K562 (cell line): ENCODE measurements around the gene MRPL3. TPM values are rescaled to one million over a fixed set of nuclear protein-coding genes. Genes with fewer than 3 reads are reported as not detected.

Experiments
- ATAC-seq: fragments of 200-7000 bp; cut with Tn5 transposase; 3 replicates; pipeline ENCODE4 v1.9.1; 2020; ENCODE audit warnings: moderate library complexity
- BruUV-seq: library from RNA; stranded (reverse); fragments of 400-500 nt; replicated peaks from 2 replicates; lab custom pipeline; 2021; lab: Mats Ljungman, UMichigan
- CTCF ChIA-PET: fragments of 300-600 bp; formaldehyde crosslinking; extraction: SDS; loops from one replicate; lab custom pipeline; 2021; ENCODE audit warnings: low intra/inter-chr PET ratio; lab: Yijun Ruan, JAX
- POLR2A ChIA-PET: fragments of 300-600, 350-650 bp; sonication (Branson Sonifier 250); formaldehyde crosslinking; extraction: SDS; loops from one replicate; lab custom pipeline; 2021; ENCODE audit warnings: antibody characterized with exemption, inconsistent platforms; lab: Yijun Ruan, JAX
- DNase-seq, 4 experiments: peaks; one replicate each; pipeline versions ENCODE4 v3.0.0 to v3.0.0-alpha.2; 2011 to 2018; ENCODE audit warnings: low spot score in 3 of 4, mixed read lengths in 3 of 4; ENCODE audit errors: extremely low read depth in 1 of 4
- FAIRE-seq: peaks from 2 replicates; lab custom pipeline; 2011; peaks lifted over from hg19 to GRCh38; lab: Jason Lieb, UNC
- H2AFZ ChIP-seq: 2 replicates; pipeline ENCODE4 v1.6.0; 2011; ENCODE audit warnings: low read depth, low read length, control low read depth, inconsistent platforms
- H3K27ac ChIP-seq: fragments of 200-600 bp; 3 replicates; pipeline ENCODE4 v1.8.0; 2011; ENCODE audit warnings: low read depth, mild to moderate bottlenecking, control low read depth, inconsistent platforms, low read length, moderate library complexity, mixed read lengths; ENCODE audit errors: extremely low read depth
- H3K27me3 ChIP-seq, 2 experiments: fragments of 300-600 bp in 1 of 2; 2 replicates in 1 of 2; 3 replicates in 1 of 2; pipeline versions ENCODE4 v1.6.0 to v1.8.0; 2011; ENCODE audit warnings: inconsistent platforms in 2 of 2, low read length in 2 of 2, mild to moderate bottlenecking in 1 of 2, mixed read lengths in 1 of 2, moderate library complexity in 1 of 2; ENCODE audit not compliant: control insufficient read depth in 2 of 2, insufficient read depth in 2 of 2
- H3K36me3 ChIP-seq: fragments of 300-600 bp; 3 replicates; pipeline ENCODE4 v1.8.0; 2011; ENCODE audit warnings: mild to moderate bottlenecking, low read length, inconsistent platforms; ENCODE audit not compliant: control insufficient read depth, insufficient read depth
- H3K4me1 ChIP-seq, 2 experiments: fragments of 200-600 bp in 1 of 2; replicated peaks in 1 of 2; 2 replicates in 1 of 2; 3 replicates in 1 of 2; pipeline versions ENCODE4 v1.5.1 to v1.8.0; 2011; ENCODE audit warnings: inconsistent platforms in 2 of 2, low read length in 2 of 2, mild to moderate bottlenecking in 1 of 2, mixed read lengths in 1 of 2, moderate library complexity in 1 of 2; ENCODE audit not compliant: control insufficient read depth in 2 of 2, insufficient read depth in 2 of 2
- H3K4me2 ChIP-seq: 2 replicates; pipeline ENCODE4 v1.6.1; 2011; ENCODE audit warnings: low read length, control low read depth, inconsistent platforms, mixed read lengths; ENCODE audit not compliant: insufficient read depth
- H3K4me3 ChIP-seq: fragments of 200-600 bp; sonication (generic), shearing (Covaris generic); 2 replicates; pipeline ENCODE4 v1.5.1; 2016; ENCODE audit warnings: control low read depth, inconsistent platforms
- H3K79me2 ChIP-seq: fragments of 200-600 bp; 3 replicates; pipeline ENCODE4 v1.8.0; 2011; ENCODE audit warnings: low read length, inconsistent platforms; ENCODE audit not compliant: control insufficient read depth, insufficient read depth
- H3K9ac ChIP-seq, 2 experiments: 2 replicates each; pipeline versions ENCODE4 v1.6.0 to v1.6.1; 2011; ENCODE audit warnings: low read depth in 2 of 2, low read length in 2 of 2, control low read depth in 1 of 2, inconsistent platforms in 1 of 2, mild to moderate bottlenecking in 1 of 2, mixed read lengths in 1 of 2; ENCODE audit not compliant: insufficient read depth in 1 of 2
- H3K9me1 ChIP-seq: one replicate; pipeline ENCODE4 v1.6.0; 2011; ENCODE audit warnings: inconsistent platforms, mild to moderate bottlenecking, low read length, moderate library complexity; ENCODE audit not compliant: control insufficient read depth, insufficient read depth
- H3K9me3 ChIP-seq: replicated peaks from 2 replicates; pipeline ENCODE4 v1.5.1; 2011; ENCODE audit warnings: low read depth, low read length, inconsistent platforms; ENCODE audit not compliant: control insufficient read depth, insufficient read depth
- H4K20me1 ChIP-seq: replicated peaks from 2 replicates; pipeline ENCODE4 v1.6.1; 2011; ENCODE audit warnings: low read length, inconsistent platforms, mixed read lengths; ENCODE audit not compliant: control insufficient read depth, insufficient read depth
- CBX8 ChIP-seq: fragments of 200-600 bp; sonication (generic); IDR thresholded peaks from 2 replicates; pipeline ENCODE4 v1.6.1; 2012; ENCODE audit warnings: borderline replicate concordance, mixed run types, low read depth, mild to moderate bottlenecking, moderate library complexity, mixed read lengths, low read length, control low read depth, inconsistent platforms; ENCODE audit not compliant: poor library complexity, severe bottlenecking; ENCODE audit errors: extremely low read depth
- CCAR2 ChIP-seq: fragments of 200-400 bp; formaldehyde crosslinking; IDR thresholded peaks from 2 replicates; pipeline ENCODE4 v1.6.1; 2017; ENCODE audit warnings: mild to moderate bottlenecking, low read depth, low read length
- MXI1 ChIP-seq: IDR thresholded peaks from 2 replicates; pipeline ENCODE4 v1.6.1; 2011; ENCODE audit warnings: low read depth, mild to moderate bottlenecking, improper control_type of control experiment, low read length
- PTBP1 ChIP-seq: fragments of 200-400 bp; formaldehyde crosslinking; IDR thresholded peaks from 2 replicates; pipeline ENCODE4 v1.6.1; 2017; ENCODE audit warnings: low read depth, low read length
- SLC30A9 ChIP-seq: fragments of 250-450 bp; sonication (Bioruptor Pico); IDR thresholded peaks from 2 replicates; pipeline ENCODE4 v1.8.0; 2022; ENCODE audit warnings: mild to moderate bottlenecking, moderate library complexity
- XRCC4 ChIP-seq: IDR thresholded peaks from one replicate; pipeline ENCODE4 v1.6.1; 2011; ENCODE audit not compliant: insufficient read depth, insufficient read length; ENCODE audit errors: extremely low read depth
- ZBTB8A ChIP-seq: fragments of 450-650 bp; IDR thresholded peaks from 2 replicates; pipeline ENCODE4 v1.6.1; 2018; ENCODE audit warnings: mild to moderate bottlenecking, moderate library complexity; ENCODE audit not compliant: partially characterized antibody
- ZNF695 ChIP-seq: fragments of 450-650 bp; formaldehyde crosslinking; IDR thresholded peaks from 2 replicates; pipeline ENCODE4 v1.4.0; 2020; ENCODE audit warnings: mild to moderate bottlenecking, moderate library complexity
- WGBS: fragments of 100-300 bp; shearing (Covaris generic); methylation state at CpG from one replicate; pipeline ENCODE4 v1.1.6; 2016; ENCODE audit warnings: low coverage, mixed read lengths; ENCODE audit not compliant: insufficient coverage; ENCODE audit errors: missing lambda C conversion rate; 5-methylcytosine and 5-hydroxymethylcytosine counted together
- in situ Hi-C: fragments of 300-500 bp; cut with MboI; formaldehyde crosslinking; loops from 4 replicates; pipeline ENCODE4 v1.15.0; 2018; ENCODE audit warnings: inconsistent platforms, mixed read lengths
- intact Hi-C: fragments of 100-400 bp; cut with micrococcal nuclease; formaldehyde crosslinking; loops from 2 replicates; pipeline ENCODE4 v1.14.2; 2022
- polyA plus RNA-seq, 8 experiments: library from polyadenylated mRNA; depleted of rRNA in 4 of 8; stranded (reverse) in 5 of 8; unstranded in 3 of 8; fragments of >200 nt; fragmentation: Nextera tagmentation in 2 of 8; fragmentation: Illumina TruSeq in 1 of 8; extraction: Ambion mirVana in 2 of 8; extraction: Trizol in 1 of 8; gene quantifications; 2 replicates each; pipeline versions ENCODE4 v1.2.1 to v1.2.3, GENCODE V29; 2011 to 2014; ENCODE audit warnings: inconsistent platforms in 1 of 8, missing spikeins in 1 of 8
- total RNA-seq, 7 experiments: library from RNA; depleted of rRNA in 6 of 7; stranded (reverse); fragments of >200 nt in 6 of 7; fragmentation: Illumina TruSeq in 2 of 7; extraction: Trizol in 2 of 7; gene quantifications; 2 replicates each; pipeline versions ENCODE4 v1.2.1 to v1.2.3, GENCODE V29; 2011 to 2021; ENCODE audit warnings: low replicate concordance in 1 of 7
- TF ChIP-seq, protein P1 (sequence below), 2 experiments: IDR thresholded peaks; 2 replicates each; pipeline ENCODE4 v1.6.1; 2011; ENCODE audit warnings: borderline replicate concordance in 1 of 2, control low read depth in 1 of 2, low read depth in 1 of 2, low read length in 1 of 2, mild to moderate bottlenecking in 1 of 2, mixed read lengths in 1 of 2, moderate library complexity in 1 of 2; ENCODE audit not compliant: insufficient read depth in 1 of 2, insufficient read length in 1 of 2, poor library complexity in 1 of 2, severe bottlenecking in 1 of 2; ENCODE audit errors: extremely low read depth in 1 of 2
- TF ChIP-seq, protein P2 (sequence below): sonication (generic); formaldehyde crosslinking; IDR thresholded peaks from 2 replicates; pipeline ENCODE4 v1.8.0; 2022; ENCODE audit warnings: mild to moderate bottlenecking, missing genetic modification reagents
- TF ChIP-seq, protein P3 (sequence below): fragments of 450-650 bp; formaldehyde crosslinking; IDR thresholded peaks from 2 replicates; pipeline ENCODE4 v1.4.0; 2020; ENCODE audit warnings: mild to moderate bottlenecking, mixed read lengths

The MRPL3 gene
- total and polyA plus RNA-seq, 9 of the 15 experiments (the other 6 are each of a cell fraction or from before 2014, with no cell fraction given) = 81.7 to 340 (median 190) TPM

DNA sequence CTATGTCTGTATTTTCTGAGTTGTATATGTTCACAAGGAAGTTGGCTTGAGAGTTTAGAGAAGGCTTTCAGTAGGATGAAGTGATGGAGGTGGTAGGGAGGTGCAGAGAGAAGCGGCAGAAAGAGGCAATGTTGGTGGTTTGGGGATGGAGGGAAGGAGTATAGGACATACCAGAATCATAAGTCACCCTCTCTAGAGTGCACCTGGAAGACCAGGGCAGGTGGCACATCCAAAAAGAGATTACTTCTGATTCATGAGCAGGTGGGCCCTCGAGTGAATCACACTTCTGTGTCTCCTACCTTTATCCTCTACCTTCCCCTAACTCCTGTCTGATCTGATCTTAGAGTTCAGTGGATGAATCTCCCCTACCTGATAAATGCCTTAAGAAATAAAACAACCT lies 41.8 kb upstream of the MRPL3 start:
- intact Hi-C loops (loop anchor here (10.0 kb wide), 1 partner anchor 490 kb away; the partner anchor contains the start of gene CPNE4), in situ Hi-C loops (no loop called here)
- ATAC-seq (no peak), FAIRE-seq (no peak), DNase-seq (no peak)
- POLR2A ChIA-PET = no interaction called here
- CTCF ChIA-PET = interaction anchor here (0.6 kb wide), 1 partner anchor 272 kb away, joined by 3 read pairs; no protein-coding TSS in a partner anchor
- H4K20me1 ChIP-seq = no peaks in the 10 kb centered on the region
- TF ChIP-seq XRCC4 = no peak
- no peak for TF ChIP-seq PTBP1
- no peak for TF ChIP-seq CCAR2
- no peak for TF ChIP-seq SLC30A9 (CRISPR knock-in tag)
- TF ChIP-seq ZBTB8A = no peak
- TF ChIP-seq, protein P1, sequence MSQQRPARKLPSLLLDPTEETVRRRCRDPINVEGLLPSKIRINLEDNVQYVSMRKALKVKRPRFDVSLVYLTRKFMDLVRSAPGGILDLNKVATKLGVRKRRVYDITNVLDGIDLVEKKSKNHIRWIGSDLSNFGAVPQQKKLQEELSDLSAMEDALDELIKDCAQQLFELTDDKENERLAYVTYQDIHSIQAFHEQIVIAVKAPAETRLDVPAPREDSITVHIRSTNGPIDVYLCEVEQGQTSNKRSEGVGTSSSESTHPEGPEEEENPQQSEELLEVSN (IDR thresholded peaks at IDR 0.05; ENCODE audit: borderline replicate concordance in 1 of 2, extremely low read depth in 1 of 2, insufficient read depth in 1 of 2, insufficient read length in 1 of 2, low read depth in 1 of 2, low read length in 1 of 2, poor library complexity in 1 of 2, severe bottlenecking in 1 of 2) = no peak
- TF ChIP-seq ZNF695 = no peak
- no peak for TF ChIP-seq MXI1
- TF ChIP-seq, protein P2, sequence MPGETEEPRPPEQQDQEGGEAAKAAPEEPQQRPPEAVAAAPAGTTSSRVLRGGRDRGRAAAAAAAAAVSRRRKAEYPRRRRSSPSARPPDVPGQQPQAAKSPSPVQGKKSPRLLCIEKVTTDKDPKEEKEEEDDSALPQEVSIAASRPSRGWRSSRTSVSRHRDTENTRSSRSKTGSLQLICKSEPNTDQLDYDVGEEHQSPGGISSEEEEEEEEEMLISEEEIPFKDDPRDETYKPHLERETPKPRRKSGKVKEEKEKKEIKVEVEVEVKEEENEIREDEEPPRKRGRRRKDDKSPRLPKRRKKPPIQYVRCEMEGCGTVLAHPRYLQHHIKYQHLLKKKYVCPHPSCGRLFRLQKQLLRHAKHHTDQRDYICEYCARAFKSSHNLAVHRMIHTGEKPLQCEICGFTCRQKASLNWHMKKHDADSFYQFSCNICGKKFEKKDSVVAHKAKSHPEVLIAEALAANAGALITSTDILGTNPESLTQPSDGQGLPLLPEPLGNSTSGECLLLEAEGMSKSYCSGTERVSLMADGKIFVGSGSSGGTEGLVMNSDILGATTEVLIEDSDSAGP (CRISPR knock-in tag) = no peak
- TF ChIP-seq CBX8 = no peak
- TF ChIP-seq, protein P3, sequence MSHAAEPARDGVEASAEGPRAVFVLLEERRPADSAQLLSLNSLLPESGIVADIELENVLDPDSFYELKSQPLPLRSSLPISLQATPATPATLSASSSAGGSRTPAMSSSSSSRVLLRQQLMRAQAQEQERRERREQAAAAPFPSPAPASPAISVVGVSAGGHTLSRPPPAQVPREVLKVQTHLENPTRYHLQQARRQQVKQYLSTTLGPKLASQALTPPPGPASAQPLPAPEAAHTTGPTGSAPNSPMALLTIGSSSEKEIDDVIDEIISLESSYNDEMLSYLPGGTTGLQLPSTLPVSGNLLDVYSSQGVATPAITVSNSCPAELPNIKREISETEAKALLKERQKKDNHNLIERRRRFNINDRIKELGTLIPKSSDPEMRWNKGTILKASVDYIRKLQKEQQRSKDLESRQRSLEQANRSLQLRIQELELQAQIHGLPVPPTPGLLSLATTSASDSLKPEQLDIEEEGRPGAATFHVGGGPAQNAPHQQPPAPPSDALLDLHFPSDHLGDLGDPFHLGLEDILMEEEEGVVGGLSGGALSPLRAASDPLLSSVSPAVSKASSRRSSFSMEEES = no peak
- BruUV-seq = no TSS peak
- no peaks in the 10 kb centered on the region for H3K9me3 ChIP-seq
- H3K4me1 ChIP-seq = no peaks in the 10 kb centered on the region
- H3K79me2 ChIP-seq = no peaks in the 10 kb centered on the region
- no peaks in the 10 kb centered on the region for H3K9me1 ChIP-seq
- H3K4me3 ChIP-seq = no peak overlapping the region
- no peak overlapping the region for H3K9ac ChIP-seq
- no peak overlapping the region for H3K27ac ChIP-seq
- H3K36me3 ChIP-seq = no peaks in the 10 kb centered on the region
- H3K4me2 ChIP-seq = no peak overlapping the region
- no peaks in the 10 kb centered on the region for H3K27me3 ChIP-seq
- H2AFZ ChIP-seq = no peak overlapping the region
- 0% methylated on average over 2 of the region's 2 CpGs for WGBS
